HG02970 (cell line): ENCODE results near the gene INTS6.

Source experiments
- ATAC-seq: cut with Tn5 transposase; IDR thresholded peaks from one replicate; pipeline ENCODE4 v1.9.1; 2021; ENCODE audit warnings: mild to moderate bottlenecking, moderate library complexity, moderate number of reproducible peaks; ENCODE audit not compliant: unreplicated experiment, low FRiP score

Gene INTS6

GRCh38 chr13:51457086-51457815 lies 4.4 kb upstream of the INTS6 start:
- ATAC-seq: no peak

GRCh38 chr13:51456510-51456909 lies 3.7 kb upstream of the INTS6 start:
- no peak for ATAC-seq

- ATAC-seq: no peak
Observed at GRCh38 chr13:51455532-51455931, 2.7 kb upstream of the INTS6 start.

- ATAC-seq: no peak
Observed at GRCh38 chr13:51453959-51454703, 1.3 kb upstream of the INTS6 start.

- ATAC-seq: peak; percentile 44
Observed at GRCh38 chr13:51453207-51453958, 547 bp upstream of the INTS6 start.

GRCh38 chr13:51451467-51452360 lies 1.1 kb downstream of the INTS6 start:
- ATAC-seq: no peak

- no peak for ATAC-seq
Observed at GRCh38 chr13:51451134-51451466, 1.7 kb downstream of the INTS6 start.

- ATAC-seq: no peak
Observed at GRCh38 chr13:51449018-51449417, 3.8 kb downstream of the INTS6 start.

GRCh38 chr13:51444922-51445321 lies 7.9 kb downstream of the INTS6 start:
- ATAC-seq: no peak

GRCh38 chr13:51440381-51440780 lies 12.5 kb downstream of the INTS6 start:
- ATAC-seq: no peak

GRCh38 chr13:51437550-51438127 lies 15.2 kb downstream of the INTS6 start:
- ATAC-seq: no peak

GRCh38 chr13:51435002-51435578 lies 17.7 kb downstream of the INTS6 start:
- ATAC-seq: no peak

- no peak for ATAC-seq
Observed at GRCh38 chr13:51432576-51432975, 20.3 kb downstream of the INTS6 start.

GRCh38 chr13:51426982-51427381 lies 25.9 kb downstream of the INTS6 start:
- ATAC-seq: no peak

GRCh38 chr13:51425410-51426042 lies 27.3 kb downstream of the INTS6 start:
- ATAC-seq: no peak

GRCh38 chr13:51423766-51424165 lies 29.1 kb downstream of the INTS6 start:
- no peak for ATAC-seq

GRCh38 chr13:51422484-51422883 lies 30.4 kb downstream of the INTS6 start:
- no peak for ATAC-seq

GRCh38 chr13:51420681-51421490 lies 31.9 kb downstream of the INTS6 start:
- ATAC-seq: no peak
